ENCODE results near the gene JUNB. TPM values are rescaled to one million over a fixed set of nuclear protein-coding genes. Genes with fewer than 3 reads are reported as not detected.

JUNB gene
- total RNA-seq, result 84.4 and 96.5 TPM in 2 replicates
- 94.3 TPM for polyA plus RNA-seq (2012)

DNA sequence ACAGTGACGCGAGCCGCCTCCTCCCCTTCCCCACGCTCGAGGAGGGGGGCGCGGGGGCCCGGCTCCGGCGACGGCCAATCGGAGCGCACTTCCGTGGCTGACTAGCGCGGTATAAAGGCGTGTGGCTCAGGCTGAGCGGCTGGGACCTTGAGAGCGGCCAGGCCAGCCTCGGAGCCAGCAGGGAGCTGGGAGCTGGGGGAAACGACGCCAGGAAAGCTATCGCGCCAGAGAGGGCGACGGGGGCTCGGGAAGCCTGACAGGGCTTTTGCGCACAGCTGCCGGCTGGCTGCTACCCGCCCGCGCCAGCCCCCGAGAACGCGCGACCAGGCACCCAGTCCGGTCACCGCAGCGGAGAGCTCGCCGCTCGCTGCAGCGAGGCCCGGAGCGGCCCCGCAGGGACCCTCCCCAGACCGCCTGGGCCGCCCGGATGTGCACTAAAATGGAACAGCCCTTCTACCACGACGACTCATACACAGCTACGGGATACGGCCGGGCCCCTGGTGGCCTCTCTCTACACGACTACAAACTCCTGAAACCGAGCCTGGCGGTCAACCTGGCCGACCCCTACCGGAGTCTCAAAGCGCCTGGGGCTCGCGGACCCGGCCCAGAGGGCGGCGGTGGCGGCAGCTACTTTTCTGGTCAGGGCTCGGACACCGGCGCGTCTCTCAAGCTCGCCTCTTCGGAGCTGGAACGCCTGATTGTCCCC, at the start of gene JUNB:
Gene JUNB, plus strand, starts transcription at position 142 of the 706 bp plus-strand sequence. Its CDS starts 286 bp downstream, at position 428.
- DNase-seq (ENCODE audit: low read depth), result peak; percentile 98

DNA sequence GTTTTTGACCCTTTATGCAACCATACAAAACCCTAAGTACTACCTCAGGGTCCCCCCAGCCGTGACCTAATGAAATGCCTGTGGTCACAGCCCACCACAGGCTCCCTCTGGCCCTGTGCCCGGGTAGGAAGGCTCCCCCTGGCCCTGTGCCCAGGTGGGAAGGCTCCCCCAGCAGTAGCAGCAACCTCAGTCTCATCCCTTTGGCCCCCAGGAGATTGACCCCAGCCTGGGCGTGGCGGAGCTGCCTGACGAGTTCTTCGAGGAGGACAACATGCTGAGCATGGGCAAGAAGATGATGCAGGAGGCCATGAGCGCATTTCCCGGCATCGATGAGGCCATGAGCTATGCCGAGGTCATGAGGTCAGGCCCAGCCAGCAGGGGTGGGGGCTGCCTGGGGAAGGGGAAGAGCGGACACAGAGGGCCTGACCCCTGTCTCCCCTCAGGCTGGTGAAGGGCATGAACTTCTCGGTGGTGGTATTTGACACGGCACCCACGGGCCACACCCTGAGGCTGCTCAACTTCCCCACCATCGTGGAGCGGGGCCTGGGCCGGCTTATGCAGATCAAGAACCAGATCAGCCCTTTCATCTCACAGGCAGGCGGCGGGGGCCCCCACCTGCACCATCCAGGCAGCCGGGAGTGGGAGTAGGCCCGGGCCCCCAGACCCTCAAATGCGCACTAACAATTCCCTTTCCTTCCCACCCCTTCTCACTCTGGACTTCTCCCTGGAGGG, 46.0 kb upstream of the JUNB start:
- peak; percentile 31 for DNase-seq (ENCODE audit: low read depth)

DNA sequence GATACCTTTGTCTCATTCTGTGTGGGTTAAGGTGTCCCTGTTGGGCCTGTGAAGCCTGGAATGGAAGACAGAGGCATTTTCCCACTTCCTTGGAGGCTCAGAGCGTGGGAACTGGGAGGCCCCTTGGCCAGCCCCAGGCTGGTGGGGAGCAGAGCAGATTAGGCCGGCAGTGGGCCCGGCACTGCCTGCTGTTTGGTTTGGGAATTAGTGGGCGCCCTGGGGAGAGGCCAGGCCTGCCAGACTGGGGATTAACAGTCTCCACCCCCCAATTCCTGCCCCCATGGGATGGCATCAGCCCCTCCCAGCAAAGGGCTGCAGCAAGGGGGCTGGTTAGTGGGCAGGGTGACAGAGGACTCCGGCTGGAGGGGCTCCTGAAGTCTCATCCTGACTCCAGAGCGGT, 42.8 kb upstream of the JUNB start:
- DNase-seq (ENCODE audit: low read depth), result no peak

DNA sequence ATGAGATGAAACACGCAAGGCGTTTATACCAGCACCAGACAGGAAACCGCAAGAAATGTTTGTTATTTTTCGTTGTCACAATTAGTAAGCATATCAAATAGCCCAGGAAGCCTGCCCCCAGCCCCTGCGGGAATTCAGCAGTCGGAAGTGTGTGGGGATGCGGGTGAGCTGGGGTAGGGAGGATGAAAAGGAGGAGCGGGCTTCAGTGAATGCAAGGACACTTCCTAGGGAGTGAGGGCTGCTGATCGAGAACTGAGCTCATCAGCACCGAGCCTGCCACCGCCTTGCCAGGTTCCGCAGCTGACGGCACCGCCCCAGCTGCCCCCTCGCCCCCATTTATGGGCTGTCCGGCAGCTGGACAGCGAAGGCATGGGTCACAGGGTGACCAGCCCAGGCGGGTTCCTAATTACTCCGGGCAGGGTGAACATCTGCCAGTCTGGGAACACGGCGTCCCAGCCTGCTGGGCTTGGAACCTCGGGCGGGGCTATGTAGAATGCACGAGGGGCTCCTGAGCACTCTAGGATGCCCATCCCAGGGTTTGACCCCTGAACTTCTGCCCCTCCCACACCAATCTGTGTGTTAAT, 41.3 kb upstream of the JUNB start:
- DNase-seq (ENCODE audit: low read depth), result peak; percentile 77

DNA sequence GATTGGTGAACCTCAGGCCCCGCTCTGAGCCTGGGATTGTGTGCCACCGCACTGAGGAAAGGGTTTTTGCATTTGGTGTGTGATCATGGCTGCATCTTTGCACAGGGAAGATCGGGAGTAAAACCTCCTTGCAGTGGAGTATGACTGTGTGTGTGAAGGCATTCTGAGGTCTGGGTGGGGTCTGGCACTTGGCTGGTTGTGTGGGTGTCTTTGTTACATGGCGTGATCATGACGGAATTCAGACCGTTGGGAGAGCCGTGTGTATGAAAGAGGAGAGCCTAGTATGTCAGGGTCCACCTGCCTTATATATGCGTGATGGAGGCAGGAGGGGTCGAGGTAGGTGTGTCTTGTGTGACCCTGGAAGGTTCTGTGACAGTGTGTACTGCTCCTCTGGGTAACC, 40.4 kb upstream of the JUNB start:
- peak; percentile 34 for DNase-seq (ENCODE audit: low read depth)

DNA sequence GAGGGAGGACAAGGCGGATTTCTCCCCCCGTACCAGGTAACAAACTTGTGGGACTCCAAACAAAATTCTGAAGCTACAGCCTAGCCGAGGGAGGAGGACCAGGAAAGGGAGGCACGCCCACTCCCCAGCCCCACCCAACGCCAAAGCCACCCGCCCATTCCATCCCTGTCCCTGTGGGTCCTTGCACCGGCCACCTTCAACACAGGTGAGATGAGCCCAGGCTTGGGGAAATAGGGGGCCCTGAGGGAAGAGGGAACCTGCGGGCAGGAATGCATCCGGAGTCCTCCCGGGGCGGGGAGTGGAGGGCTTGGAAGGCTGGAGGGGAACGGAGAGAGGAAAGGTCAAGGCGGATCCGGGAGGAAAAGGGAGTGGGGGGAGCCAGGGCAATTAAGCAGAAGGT, 39.7 kb upstream of the JUNB start, which contains the start of gene BEST2:
Gene BEST2, plus strand, starts transcription at position 157 of the 400 bp plus-strand sequence. CDS start 802 bp downstream, outside the sequence.
- no peak for DNase-seq (ENCODE audit: low read depth)

DNA sequence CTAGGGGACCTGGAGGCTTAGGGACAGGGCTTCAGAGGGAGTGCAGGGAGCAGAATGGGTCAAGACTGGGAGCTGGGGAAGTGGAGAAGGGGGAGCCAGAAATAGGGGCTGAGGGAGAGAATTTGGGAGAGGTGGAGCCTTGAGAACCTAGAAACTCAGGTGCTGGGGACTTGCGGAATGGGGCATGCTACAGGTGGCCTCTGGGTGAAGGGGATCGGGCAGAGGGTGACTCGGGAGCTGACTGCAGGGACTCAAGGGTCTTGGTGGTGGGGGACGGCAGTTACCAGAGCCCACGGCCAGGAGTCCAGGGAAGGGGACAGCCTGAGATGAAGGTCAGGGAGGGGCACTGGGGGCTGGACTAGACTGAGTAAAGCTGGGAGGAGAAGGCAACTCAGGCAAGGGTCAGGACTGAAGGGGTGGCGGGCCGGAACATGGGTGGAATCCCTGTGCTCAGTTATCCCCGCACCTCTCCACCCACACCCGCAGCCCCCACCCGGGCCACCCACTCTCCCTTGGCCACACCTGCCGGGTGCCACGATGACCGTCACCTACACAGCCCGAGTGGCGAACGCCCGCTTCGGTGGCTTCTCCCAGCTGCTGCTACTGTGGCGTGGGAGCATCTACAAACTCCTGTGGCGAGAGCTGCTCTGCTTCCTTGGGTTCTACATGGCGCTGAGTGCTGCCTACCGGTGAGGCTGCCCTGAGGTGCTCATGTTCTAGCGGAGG, 39.1 kb upstream of the JUNB start:
- DNase-seq (ENCODE audit: low read depth), result no peak

DNA sequence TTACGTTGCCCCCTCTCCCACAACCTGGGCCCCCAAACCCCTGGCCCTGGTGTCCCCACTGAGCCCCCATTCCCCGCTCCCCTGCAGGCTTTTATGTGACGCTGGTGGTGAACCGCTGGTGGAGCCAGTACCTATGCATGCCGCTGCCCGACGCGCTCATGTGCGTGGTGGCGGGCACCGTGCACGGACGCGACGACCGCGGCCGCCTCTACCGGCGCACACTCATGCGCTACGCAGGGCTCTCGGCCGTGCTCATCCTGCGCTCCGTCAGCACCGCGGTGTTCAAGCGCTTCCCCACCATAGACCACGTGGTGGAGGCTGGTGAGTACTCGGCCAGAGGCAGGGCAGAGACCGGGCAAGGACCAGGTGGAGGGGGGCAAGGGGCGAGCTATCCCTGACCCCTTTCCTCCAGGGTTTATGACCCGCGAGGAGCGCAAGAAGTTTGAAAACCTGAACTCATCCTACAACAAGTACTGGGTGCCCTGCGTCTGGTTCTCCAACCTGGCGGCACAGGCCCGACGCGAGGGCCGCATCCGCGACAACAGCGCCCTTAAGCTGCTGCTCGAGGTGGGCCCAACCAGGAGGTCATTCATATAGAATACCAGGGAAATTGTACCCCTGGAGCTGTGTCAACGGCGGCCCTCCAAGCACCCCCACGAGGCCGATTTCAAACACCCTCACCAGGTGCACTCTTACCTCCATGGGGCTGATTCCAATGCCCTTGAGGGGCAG, 36.7 kb upstream of the JUNB start:
- DNase-seq (ENCODE audit: low read depth), result no peak

DNA sequence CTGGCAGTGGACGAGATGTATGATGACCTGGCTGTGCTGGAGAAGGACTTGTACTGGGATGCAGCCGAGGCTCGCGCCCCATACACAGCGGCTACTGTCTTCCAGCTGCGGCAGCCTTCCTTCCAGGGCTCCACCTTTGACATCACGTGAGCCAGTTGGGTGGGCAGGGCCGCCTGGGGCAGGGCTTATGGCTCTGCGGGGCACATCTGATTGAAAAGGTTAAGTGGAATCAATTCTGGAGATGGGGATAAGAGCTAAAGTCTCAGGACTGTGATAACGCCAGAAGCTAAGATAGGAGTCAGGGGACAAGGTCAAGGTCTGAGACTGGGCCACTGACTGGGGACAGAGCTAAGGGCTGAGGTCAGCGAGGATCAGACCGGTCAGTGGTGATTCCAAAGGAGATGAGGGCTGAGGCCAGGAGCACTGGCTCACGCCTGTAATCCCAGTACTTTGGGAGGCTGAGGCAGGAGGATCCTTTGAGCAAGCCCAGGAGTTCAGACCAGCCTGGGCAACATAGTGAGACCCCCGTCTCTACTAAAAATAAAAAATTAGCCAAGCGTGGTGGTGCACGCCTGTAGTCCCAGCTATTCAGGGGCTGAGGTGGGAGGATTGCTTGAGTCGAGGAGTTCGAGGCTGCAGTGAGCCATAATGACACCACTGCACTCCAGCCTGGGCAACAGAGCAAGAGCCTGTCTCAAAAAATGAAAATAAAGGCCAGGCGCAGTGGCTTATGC, 35.0 kb upstream of the JUNB start:
- no peak for DNase-seq (ENCODE audit: low read depth)

DNA sequence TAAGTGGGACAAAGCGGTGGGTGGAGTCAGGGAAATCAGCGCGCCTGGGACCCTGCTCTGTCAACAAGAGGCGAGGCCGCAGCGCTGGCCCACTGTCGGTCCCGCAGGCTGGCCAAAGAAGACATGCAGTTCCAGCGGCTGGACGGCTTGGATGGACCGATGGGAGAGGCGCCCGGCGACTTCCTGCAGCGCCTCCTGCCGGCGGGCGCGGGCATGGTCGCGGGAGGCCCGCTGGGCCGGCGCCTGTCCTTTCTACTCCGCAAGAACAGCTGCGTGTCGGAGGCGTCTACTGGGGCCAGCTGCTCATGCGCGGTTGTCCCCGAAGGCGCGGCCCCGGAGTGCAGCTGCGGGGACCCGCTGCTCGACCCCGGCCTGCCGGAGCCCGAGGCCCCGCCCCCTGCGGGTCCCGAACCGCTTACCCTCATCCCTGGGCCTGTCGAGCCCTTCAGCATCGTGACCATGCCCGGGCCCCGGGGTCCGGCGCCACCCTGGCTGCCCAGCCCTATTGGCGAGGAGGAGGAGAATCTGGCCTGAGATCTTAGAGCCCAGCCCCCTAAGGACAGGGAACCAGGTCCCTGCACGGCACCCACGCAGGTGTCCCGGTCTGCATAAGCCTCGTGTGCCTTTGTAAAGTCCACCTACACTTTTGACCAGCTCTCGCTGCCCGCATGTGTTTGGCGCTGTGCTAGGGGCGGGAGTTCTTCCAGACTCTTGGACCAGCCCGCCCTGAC, 33.6 kb upstream of the JUNB start:
- peak; percentile 88 for DNase-seq (ENCODE audit: low read depth)

DNA sequence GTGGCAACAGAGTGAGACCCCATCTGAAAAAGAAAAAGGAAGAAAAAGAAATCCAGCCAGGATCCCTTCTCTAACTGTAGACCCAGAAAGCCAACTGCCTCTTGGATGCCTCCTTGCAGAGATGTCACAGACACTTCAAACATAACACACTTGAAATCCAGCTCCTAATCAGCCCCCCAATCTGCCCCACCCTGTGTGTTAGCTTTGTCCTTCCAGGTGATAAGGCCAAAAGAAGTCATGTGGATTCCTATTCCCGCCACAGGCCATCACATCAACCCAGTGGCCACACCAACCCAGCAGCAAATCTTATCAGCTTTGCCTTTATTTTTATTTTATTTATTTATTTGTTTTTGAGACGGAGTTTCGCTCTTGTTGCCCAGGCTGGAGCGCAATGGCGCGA, 31.6 kb upstream of the JUNB start:
- DNase-seq (ENCODE audit: low read depth), result no peak

DNA sequence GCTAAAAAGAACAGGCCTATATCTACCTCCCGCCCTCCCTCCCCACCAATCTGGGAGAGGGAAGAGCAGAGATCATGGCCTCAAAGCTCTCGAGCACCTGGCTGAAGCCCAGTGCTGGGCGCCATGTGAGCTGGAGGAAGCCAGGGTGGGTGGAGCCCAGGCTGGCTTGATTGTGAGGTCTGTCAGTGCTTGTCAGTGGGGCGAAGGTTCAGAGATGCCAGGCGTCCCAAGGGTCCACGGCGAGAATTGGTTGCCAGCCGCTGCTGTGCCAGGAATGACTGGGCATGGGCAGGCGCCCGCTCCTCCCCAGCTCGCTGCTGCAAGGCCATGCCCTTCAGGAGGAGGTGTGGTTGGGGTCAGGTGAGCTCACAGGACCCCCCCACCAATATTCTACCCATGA, 28.2 kb upstream of the JUNB start:
- no peak for DNase-seq (ENCODE audit: low read depth)

DNA sequence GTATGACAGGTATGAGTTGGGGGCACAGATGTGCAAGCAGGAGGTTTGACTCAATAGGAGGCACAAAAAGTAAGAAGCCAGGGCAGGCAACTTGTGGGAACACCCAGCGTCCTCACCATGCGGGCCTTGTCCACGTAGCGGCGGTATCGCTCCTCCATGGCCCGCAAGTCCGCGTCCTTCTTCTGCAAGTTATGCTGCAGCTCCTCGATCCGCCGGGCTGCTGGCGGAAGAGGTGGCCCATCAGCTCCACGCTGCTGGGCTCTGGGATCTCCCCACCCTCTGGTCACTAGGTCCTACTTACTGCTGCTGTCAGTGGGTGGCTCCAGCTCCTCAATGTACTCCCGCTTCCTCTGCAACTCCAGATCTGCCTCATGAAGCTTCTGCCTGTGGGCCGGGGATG, 26.6 kb upstream of the JUNB start:
- DNase-seq (ENCODE audit: low read depth), result no peak

DNA sequence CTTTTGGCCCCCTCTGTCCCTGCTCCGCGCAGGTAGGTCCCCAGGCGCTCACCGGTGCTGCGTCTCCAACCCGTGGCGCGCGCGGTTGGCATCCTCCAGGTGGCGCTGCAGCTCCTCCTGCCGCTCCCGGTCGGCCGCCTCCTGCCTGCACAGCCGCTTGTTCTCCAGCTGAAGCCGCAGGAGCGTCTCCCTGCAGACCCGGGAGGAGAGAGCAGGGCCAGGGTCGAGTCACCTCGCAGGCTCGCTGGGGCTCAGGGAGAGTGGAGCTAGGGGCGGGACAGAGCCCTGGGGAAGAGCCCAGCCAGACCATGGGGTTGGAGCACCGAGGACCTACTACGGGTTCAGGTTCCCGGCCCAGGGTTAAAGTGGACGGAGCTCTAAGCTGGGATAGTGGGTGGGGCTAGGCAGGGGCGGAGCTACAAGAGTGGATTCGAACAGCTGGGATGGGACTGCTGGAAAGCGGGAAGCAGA, 25.2 kb upstream of the JUNB start:
- DNase-seq (ENCODE audit: low read depth), result peak; percentile 87

DNA sequence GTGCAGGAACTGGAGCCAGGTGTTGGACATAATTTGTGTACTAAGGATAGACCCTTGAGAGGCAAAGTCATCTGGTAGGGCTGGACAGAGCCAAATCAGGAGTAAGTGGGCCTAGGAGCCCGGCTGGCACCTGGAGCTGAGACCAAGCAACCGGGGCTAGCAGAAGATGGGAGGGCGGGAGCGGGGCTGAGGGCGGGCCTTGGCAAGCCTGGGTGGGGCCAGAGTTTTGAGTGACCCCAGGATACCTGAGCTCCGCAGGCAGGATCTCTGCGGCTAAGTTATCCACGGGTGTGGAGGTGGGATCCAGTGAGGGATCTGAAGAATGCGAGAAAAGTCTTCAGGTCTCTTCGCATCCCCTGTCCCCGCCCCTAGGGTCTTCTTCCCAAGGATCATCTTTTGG, 24.1 kb upstream of the JUNB start:
- no peak for DNase-seq (ENCODE audit: low read depth)

DNA sequence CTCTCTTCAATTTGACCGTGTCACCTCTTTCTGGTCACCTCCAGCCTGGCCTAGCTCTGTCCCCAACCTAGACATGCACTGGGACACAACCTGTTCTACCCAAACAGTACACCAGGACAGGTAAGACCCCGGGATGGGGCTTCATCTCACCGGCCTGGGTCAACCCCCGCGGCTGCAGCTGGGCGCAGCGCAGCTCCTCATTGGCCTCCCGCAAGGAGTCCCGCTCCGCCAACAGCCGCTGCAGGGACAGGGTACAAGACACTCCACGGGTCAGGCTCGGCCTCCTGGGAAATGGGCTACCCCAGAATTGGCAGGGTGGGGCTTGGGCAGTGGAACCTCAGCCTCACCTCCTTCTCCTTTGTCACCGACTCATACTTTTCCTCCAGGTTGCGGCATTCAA, 23.6 kb upstream of the JUNB start:
- DNase-seq (ENCODE audit: low read depth), result no peak

DNA sequence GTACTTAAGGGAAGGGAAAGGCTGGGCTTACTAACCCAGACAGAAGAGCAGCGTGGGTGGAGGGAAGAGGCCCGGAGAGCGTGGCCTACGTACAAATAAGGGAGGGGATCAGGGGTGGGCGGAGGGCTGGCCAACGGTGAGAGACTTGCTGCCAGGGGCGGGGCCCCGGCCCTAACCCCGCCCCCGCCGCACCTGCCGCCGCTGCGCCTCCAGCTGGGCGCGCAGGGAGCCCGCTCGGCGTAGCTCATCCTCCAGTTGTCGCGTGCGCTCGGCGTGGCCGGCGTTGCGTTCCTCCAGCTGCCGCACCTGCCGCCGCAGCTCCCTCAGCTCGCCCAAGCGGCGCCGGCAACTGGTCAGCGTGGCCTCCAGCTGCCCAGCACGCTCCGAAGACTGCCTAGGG, 21.6 kb upstream of the JUNB start:
- DNase-seq (ENCODE audit: low read depth), result no peak

DNA sequence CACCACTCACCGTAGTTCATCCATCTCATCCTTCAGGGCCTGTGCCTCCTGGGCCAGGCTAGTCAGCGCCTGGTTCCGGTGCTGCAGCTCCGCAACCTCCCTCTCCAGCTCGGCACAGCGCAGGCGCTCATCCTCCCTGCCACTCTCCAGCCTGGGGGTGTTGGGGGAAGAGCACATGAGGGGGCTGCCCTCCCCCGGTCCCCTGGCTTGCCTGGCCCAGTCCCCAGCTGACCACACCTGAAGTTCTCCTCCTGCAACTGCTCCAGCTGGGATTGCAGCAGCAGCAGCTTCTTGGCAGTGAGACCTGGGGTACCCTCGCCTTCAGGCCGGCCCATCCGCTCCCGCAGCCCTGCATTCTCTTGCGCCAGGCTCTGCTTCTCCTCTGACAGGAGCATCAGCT, 20.4 kb upstream of the JUNB start:
- DNase-seq (ENCODE audit: low read depth), result no peak

DNA sequence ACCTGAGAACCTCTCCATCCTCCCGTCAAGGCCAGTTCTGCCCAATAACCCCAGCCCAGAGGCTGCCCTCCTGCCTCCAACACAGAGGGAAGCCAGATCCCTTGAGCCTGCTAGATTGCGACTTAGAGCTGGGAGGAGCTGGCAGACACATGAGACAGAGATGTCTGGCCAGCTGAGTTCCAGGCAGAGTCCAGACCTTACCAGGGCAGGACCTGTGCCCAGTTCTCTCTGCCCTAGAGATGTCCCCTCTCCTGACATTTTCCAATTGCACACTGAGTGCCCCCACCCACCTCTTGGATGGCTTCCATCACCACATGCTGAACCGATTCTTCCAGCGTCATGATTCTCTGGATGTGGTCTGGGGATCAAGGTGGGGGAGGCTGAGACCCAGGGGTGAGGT, 19.0 kb upstream of the JUNB start:
- DNase-seq (ENCODE audit: low read depth), result no peak

DNA sequence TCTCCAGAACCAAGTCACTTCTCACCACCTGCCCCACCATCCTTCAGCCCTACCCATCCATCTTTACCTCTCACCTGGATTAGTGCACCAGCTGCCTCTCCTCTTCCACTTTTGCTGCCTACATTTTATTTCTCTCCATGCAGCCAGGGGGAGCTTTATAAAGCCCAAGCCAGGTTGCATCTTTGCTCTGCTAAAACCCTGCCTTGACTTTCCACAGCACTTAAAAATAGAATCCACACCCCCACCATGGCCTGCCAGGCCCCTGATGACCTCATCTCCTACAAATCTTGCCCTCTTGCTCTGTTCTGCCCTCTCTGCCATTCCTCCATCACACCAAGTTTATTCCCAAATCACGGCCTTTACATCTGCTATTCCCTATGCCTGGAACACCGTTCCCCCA, 17.7 kb upstream of the JUNB start:
- DNase-seq (ENCODE audit: low read depth), result peak; percentile 90

Measured in myocyte (in vitro differentiated cells).